H1 (cell line): ENCODE data around the gene CYP26A1. TPM values are rescaled to one million over a fixed set of nuclear protein-coding genes. Genes with fewer than 3 reads are reported as not detected.

Experiments
- ASH2L ChIP-seq: fragments of 200-600, 300-600 bp; sonication (generic); IDR thresholded peaks from one replicate; pipeline ENCODE4 v1.7.1; 2017; ENCODE audit warnings: low read length
- SUZ12 ChIP-seq: fragments of 200-600 bp; sonication (generic); IDR thresholded peaks from 2 replicates; pipeline ENCODE4 v1.6.1; 2012; ENCODE audit warnings: mild to moderate bottlenecking, inconsistent platforms, low read length, moderate library complexity, mixed read lengths
- TCF12 ChIP-seq: IDR thresholded peaks from 2 replicates; pipeline ENCODE4 v1.6.1; 2011; ENCODE audit warnings: low read depth, mild to moderate bottlenecking, low read length
- polyA plus RNA-seq, 7 experiments: library from polyadenylated mRNA; depleted of rRNA in 3 of 7; stranded (reverse) in 5 of 7; unstranded in 2 of 7; fragments of >200 nt in 5 of 7; fragments of 200-250 nt in 2 of 7; gene quantifications; 1 replicate in 5 of 7; 2 replicates in 1 of 7; 4 replicates in 1 of 7; pipeline versions ENCODE4 v1.2.1 to v1.2.3, GENCODE V29; 2011 to 2013; ENCODE audit warnings: missing spikeins in 2 of 7, mixed read lengths in 2 of 7
- total RNA-seq: library from RNA; stranded (reverse); fragmentation: NEBNext Ultra II Directional; extraction: Animal tissue kit (Norgen Biotek cat#: 25700); gene quantifications from 2 replicates; pipeline ENCODE4 v1.2.1, GENCODE V29; 2021

Gene CYP26A1
- total and polyA plus RNA-seq, 2 of the 8 experiments (the other 6 are each of a cell fraction or from before 2014, with no cell fraction given), result 5.0 to 9.1 TPM

DNA sequence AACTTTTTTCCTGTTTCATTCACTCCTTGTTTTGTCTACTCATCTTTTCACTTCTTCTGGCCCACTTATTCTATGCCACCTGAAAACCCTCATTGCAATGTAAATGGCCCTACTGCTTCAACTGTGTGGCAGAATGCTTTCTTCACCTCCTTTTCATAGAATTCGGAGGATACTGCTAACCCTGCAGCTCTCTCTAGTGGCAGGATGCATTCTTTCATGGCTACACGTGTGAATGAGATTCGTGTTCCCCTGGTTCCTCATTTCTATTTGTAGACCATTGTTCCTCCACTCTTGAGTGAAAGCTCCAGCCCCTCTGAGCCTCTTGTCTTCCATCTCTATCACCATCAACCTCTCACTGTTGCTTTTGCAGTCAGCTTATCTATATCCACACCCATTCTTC, 34.0 kb upstream of the CYP26A1 start (continued):
- TF ChIP-seq TCF12, result no peak
- TF ChIP-seq SUZ12, result no peak
- no peak for TF ChIP-seq ASH2L
